Posterior cingulate gyrus (tissue), 11 donors: ENCODE results near the gene WASL.

Experiments
- DNase-seq, 10 donors: peaks; one replicate each; pipeline versions ENCODE4 v3.0.0 to v3.0.0-alpha.2; 2020 to 2021; ENCODE audit warnings: mixed read lengths in 3 of 10
- intact Hi-C: fragments of 100-400 bp; cut with DNase I; formaldehyde crosslinking; loops from one replicate; pipeline ENCODE4 v1.15.1; 2023

Gene WASL

GRCh38 chr7:123665896-123666295 is 82.9 kb downstream of the WASL start:
- no peak for DNase-seq
- intact Hi-C loops, result no loop called here

DNA sequence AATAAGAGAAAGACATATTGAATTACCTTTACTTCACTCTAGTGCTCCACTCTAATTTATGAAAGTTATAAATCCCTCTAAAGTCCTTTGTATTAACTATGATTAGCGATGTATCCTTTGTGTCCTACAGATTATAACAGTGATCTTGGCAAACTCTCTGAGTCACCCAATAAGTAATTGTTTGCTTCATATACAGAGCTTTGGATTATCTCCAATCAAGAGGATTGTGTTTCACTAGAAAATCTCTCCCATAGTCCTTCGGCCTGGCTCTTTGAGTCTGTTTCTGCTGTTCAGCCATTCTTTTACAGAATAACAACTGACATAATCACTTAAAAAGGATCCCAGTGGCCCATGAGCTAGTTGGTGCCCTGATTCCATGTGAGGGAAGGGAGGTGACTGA is 83.6 kb downstream of the WASL start:
- intact Hi-C loops, result no loop called here
- DNase-seq, result no peak

DNA sequence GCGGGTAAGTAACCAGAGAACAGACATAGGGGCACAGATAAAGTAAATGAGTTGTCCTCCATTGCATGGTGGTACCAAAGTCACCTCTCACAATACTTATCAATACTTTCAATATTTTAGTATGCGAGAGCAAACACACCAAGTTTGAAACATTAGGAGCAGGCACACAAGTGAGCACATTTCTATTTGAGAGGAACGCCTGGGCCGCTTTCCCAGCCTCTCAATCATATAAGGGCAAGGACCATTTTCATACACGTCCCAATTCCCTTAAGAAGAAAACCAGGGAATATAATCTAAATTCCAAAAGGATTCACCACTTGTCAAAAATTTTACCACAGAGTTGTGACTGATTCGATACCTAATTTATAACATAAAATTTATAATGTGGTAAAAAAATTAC is 85.6 kb downstream of the WASL start:
- DNase-seq, result no peak
- intact Hi-C loops, result no loop called here

GRCh38 chr7:123662755-123663154 is 86.0 kb downstream of the WASL start:
- DNase-seq, result no peak
- intact Hi-C loops, result no loop called here

GRCh38 chr7:123662293-123662692 is 86.5 kb downstream of the WASL start:
- intact Hi-C loops, result no loop called here
- no peak for DNase-seq

GRCh38 chr7:123661765-123662164 is 87.0 kb downstream of the WASL start:
- intact Hi-C loops, result no loop called here
- no peak for DNase-seq

DNA sequence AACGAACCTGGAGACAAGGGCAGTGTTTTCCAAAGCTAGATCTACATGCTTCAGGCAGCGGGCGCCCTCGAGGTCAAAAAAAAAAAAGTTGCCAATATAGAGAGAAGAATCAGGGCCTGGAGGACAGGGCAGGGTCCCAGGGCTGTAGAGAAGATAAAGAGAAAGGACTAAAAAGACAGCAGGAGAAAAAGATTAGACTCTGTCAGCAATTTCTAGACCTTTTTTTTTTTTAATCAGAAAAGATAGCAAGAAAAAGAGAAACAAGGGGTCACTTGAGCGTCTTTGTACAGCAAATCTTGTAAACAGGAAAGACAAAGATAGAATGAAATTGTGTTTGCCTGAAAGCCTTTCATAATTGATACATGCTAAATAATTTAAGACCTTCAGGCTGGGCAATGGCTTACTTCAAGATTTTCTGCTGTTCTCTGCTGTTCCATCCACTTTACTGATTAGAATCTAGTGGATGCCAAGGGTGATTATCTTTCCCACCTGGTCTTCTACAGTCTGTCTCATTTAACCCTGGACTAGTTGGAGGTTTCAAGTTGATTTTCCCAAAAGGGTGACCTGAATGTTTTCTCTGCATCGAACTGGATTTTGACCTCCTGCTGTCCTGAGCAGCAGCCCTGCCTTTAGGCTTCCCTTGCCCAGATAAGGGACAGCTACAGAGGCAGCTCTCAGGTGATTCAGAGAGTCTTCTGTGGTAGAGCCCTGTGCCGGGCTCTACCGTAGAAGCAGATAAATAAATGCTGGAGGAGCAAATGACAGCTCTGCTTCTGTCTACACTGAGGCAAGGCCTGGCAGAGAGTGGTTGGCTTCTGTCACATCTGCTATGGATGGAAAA is 88.1 kb downstream of the WASL start:
- DNase-seq, result no peak
- intact Hi-C loops, result no loop called here

GRCh38 chr7:123658023-123658422 is 90.8 kb downstream of the WASL start:
- intact Hi-C loops, result no loop called here
- DNase-seq, result no peak

DNA sequence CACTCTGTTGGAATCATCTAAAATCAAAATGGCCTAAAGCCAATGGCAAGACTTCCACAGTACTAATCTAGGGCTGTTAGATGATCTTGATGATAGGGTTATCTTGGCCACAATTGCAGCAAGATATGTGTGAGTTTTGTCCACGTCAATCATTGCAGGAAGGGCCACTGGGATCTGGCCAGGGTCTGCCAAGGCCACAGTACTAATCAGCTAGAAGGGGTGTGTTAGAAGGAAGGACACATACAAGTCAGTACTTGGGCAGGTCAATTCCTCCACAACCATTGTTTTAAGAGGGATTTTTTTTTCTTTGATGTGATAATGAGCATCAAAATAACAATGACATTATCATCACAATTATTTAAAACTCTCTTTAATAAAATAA is 91.5 kb downstream of the WASL start:
- intact Hi-C loops, result no loop called here
- DNase-seq, result no peak

DNA sequence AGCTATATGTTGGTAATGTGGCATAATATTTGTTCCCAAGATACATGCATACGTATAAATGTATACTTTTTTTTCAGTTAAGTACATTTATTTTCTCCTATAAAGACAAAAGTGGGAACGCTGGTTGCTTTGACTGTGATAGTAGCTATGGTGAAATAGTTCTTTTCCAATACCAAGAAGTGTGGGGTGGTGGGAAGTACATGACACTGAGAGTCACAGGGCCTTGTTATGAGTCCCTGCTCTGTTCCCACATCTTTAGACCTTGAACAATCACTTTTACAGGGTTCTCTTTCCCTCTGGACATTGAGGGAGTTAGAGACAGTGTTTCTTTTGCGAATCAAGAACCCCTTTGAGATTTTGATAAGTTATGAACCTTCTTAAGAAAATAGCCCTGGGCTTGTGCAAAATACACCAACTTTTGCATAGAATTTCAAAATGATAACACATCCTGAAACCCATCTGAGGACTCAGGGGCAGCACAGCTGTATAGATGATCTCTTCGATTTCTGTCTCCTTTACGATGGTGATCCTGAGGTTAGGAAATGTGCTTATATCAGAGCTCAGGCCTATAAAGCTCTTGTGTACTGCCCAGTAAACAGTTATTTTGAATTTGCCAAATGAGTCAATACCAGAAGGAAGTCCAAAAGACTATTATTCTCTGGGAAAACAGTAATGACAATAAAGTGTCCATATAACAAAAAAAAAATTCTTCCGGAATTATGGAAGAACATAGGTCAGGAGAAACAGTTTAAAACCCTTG is 92.1 kb downstream of the WASL start:
- DNase-seq, result no peak
- intact Hi-C loops, result no loop called here

- DNase-seq, result no peak
- intact Hi-C loops, result no loop called here
Observed at GRCh38 chr7:123655614-123656013, 93.2 kb downstream of the WASL start, which contains the start of gene LMOD2. LMOD2 (plus strand) TSS chr7:123655866; CDS start chr7:123655964, 98 bp downstream.

DNA sequence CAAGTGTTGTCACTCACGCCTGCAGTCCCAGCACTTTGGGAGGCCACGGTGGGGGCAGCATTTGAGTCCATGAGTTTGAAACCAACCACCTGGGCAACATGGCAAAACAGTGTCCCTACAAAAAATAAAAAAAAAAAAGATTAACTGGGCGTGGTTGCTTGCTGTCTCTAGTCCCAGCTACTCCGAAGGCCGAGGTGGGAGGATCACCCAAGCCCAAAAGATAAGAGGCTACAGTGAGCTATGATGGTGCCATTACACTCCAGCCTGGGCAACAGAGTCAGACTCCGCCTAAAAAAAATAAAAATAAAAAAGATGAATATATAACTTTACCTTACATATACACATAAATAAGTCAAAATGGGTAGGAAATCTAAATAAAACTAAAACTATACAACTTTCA is 95.6 kb downstream of the WASL start:
- no peak for DNase-seq
- intact Hi-C loops, result no loop called here

- intact Hi-C loops, result no loop called here
- no peak for DNase-seq
Observed at GRCh38 chr7:123652406-123652805, 96.4 kb downstream of the WASL start.

DNA sequence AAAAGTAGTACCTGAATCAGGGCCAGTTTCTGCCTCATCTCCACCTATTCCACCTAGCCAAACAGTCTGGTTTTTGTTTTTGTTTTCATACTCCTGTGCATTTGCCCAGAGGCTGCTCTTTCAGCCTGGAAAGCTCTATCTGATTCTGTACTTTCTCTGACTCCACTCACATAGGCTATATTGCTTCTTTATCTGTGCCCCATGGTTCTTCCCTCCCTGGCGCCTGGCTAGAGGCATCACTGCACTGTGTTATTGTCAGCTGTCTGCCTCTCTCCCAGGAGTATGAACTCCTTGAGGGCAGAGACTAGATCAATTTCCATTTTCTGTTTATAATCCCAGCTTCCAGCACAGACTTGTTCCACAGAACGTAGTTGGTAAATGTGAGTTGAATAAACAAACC is 98.2 kb downstream of the WASL start:
- DNase-seq, result no peak
- intact Hi-C loops, result no loop called here

GRCh38 chr7:123649964-123650363 is 98.8 kb downstream of the WASL start:
- DNase-seq, result no peak
- intact Hi-C loops, result no loop called here

DNA sequence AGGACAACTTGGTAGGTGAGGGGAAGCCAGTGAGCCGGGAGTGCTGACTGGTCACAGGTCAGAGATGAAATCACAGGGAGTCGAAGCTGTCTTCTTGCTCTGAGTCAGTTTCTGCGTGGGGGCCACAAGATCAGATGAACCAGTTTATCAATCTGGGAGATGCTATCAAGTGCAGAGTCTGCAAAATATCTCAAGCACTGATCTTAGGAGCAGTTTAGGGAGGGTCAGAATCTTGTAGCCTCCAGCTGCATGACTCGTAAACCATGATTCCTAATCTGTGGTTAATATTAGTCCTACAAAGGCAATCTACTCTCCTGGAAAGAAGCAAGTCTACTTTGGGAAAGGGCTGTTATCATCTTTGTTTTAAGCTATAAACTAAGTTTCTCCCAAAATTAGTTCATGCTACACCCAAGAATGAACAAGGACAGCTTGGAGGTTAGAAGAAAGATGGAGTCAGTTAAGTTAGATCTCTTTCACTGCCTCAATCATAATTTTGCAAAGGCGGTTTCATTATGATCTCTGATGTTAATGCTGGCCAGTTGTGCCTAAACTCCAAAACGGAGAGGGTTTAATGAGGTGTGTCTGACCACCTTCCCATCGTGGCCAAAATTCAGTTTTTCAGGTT is 101.6 kb downstream of the WASL start:
- intact Hi-C loops, result no loop called here
- no peak for DNase-seq

GRCh38 chr7:123645516-123645915 is 103.3 kb downstream of the WASL start:
- DNase-seq, result no peak
- intact Hi-C loops, result no loop called here

GRCh38 chr7:123643495-123644441 is 105.0 kb downstream of the WASL start:
- DNase-seq, result no peak
- intact Hi-C loops, result no loop called here

DNA sequence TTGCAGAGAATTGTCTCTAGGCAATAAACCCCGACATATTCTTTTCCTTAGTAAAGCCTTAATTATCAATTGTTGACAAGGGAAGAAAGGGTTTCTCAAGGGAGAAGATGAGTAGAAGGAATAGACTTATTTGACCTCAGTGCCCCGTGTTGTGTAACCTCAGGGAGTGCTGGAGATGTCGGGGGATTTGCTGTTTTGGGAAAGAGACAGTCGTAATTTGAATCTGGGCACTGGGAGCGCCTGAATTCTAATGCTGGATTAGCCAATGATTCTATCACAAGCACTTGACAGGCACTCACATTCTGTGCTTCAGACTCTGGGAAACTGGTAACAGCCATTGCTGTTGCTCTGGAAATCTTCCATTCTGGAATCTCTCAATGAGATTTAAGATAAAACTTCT is 106.9 kb downstream of the WASL start:
- no peak for DNase-seq
- intact Hi-C loops, result no loop called here

GRCh38 chr7:123640583-123640982 is 108.2 kb downstream of the WASL start:
- DNase-seq, result no peak
- intact Hi-C loops, result no loop called here
